BLaER1 (cell line): ENCODE measurements around the gene FTO.

Source experiments
- H3K27ac ChIP-seq: shearing (Covaris generic); formaldehyde crosslinking; 2 replicates; pipeline ENCODE4 v1.8.1; 2022
- H3K27me3 ChIP-seq: shearing (Covaris generic); formaldehyde crosslinking; 2 replicates; pipeline ENCODE4 v1.8.1; 2022
- H3K36me3 ChIP-seq: shearing (Covaris generic); formaldehyde crosslinking; 2 replicates; pipeline ENCODE4 v1.8.1; 2022
- H3K4me1 ChIP-seq: shearing (Covaris generic); formaldehyde crosslinking; 2 replicates; pipeline ENCODE4 v1.8.1; 2022
- H3K4me2 ChIP-seq: shearing (Covaris generic); formaldehyde crosslinking; 2 replicates; pipeline ENCODE4 v1.8.1; 2022
- H3K4me3 ChIP-seq: shearing (Covaris generic); formaldehyde crosslinking; 2 replicates; pipeline ENCODE4 v1.8.1; 2022
- H3K9ac ChIP-seq: shearing (Covaris generic); formaldehyde crosslinking; 2 replicates; pipeline ENCODE4 v1.8.1; 2022
- H3K9me3 ChIP-seq: shearing (Covaris generic); formaldehyde crosslinking; 2 replicates; pipeline ENCODE4 v1.8.1; 2022
- H4K20me1 ChIP-seq: shearing (Covaris generic); formaldehyde crosslinking; 2 replicates; pipeline ENCODE4 v1.8.1; 2022
- Cebpa-rat ChIP-seq: shearing (Covaris generic); IDR thresholded peaks from 2 replicates; pipeline ENCODE4 v1.8.1; 2022

The FTO gene

DNA sequence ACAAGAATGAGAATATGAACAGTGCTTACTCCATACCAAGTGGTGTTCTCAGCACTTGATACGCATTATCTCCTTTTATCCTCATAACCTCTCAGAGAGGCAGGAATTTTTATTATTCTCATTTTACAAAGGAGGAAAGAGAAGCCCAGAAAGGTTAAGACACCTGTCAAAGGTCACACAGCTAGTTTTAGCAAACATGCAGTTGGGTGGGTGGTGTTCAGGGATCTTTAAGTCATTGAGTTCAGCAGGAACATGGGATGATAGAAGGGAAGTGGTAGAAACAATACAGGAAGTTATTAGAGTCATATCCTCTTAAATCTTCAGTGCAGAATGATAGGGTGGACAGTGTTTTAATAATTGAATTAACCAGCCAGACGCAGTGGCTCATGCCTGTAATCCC is 487.2 kb downstream of the FTO start:
- Histone ChIP-seq H4K20me1 (no peaks in the 10 kb centered on the region), H3K4me3 (no peak overlapping the region), H3K4me1 (no peaks in the 10 kb centered on the region), H3K27ac (no peak overlapping the region), H3K27me3 (no peaks in the 10 kb centered on the region), H3K9me3 (peaks cover 10% of the 10 kb centered on the region), H3K9ac (no peak overlapping the region), H3K36me3 (no peaks in the 10 kb centered on the region), H3K4me2 (no peak overlapping the region)
- no peak for TF ChIP-seq Cebpa-rat

DNA sequence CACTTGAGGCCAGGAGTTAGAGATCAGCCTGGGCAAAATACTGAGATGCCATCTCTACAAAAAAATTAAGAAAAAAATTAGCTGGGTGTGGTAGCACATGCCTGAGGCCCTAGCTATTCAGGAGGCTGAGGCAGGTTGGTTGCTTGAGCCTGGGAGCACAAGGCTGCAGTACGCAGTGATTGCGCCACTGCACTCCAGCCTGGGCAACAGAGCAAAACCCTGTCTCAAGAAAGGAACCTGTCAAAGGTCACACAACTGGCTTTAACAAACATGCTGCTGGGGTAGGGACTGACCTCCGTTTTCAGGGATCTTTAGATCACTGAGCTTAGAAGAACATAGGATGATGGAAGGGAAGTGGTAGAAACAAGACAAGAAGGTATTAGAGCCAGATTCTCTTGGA is 487.6 kb downstream of the FTO start:
- no peak for TF ChIP-seq Cebpa-rat

GRCh38 chr16:54193013-54193664 is 489.2 kb downstream of the FTO start:
- no peak for TF ChIP-seq Cebpa-rat
- no peaks in the 10 kb centered on the region for H4K20me1 ChIP-seq
- no peak overlapping the region for H3K9ac ChIP-seq
- no peak overlapping the region for H3K4me3 ChIP-seq
- H3K9me3 ChIP-seq = peaks cover 10% of the 10 kb centered on the region
- no peak overlapping the region for H3K27ac ChIP-seq
- no peaks in the 10 kb centered on the region for H3K36me3 ChIP-seq
- H3K27me3 ChIP-seq = no peaks in the 10 kb centered on the region
- no peaks in the 10 kb centered on the region for H3K4me1 ChIP-seq
- no peak overlapping the region for H3K4me2 ChIP-seq

More for the DNA sequence above, 487.6 kb downstream of the FTO start:
- peaks cover 10% of the 10 kb centered on the region for H3K9me3 ChIP-seq
- no peak overlapping the region for H3K4me3 ChIP-seq
- H3K27me3 ChIP-seq = no peaks in the 10 kb centered on the region
- no peaks in the 10 kb centered on the region for H3K36me3 ChIP-seq
- no peak overlapping the region for H3K4me2 ChIP-seq
- H3K4me1 ChIP-seq = no peaks in the 10 kb centered on the region
- H3K27ac ChIP-seq = no peak overlapping the region
- H3K9ac ChIP-seq = no peak overlapping the region
- H4K20me1 ChIP-seq = no peaks in the 10 kb centered on the region

DNA sequence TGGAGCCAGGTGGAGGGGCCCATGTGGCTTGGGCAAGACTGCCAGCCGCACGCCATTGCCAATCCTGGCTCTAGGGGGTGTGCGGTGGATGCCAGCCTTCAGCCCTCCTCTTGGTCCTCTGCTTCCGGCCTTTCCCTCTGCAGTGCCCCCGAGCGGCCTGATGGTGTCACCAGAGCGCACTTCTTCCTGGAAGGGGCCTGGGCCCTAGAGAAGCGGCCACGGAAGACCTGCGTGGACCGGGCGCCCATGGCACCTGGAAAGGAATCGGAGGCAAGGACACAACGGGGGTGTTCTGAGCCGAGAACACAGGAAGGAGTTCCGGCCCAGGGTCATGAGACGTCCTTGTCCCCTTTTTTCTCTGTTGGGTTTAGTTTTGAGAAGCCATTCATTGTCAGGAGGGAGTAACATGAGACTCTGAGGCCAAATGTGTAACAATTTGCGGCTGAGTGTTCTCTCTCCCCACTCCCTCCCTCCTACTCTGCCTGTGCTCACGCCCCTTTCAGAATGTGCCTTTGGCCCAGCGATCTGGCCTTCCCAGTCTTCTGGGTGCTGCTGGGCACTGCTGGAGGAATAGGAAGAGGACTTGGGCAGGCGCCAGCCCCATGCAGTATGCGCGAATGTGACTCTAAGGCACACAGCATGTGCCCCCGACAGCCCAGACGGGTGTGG is 489.8 kb downstream of the FTO start:
- Histone ChIP-seq H3K4me3 (no peak overlapping the region), H3K9ac (no peak overlapping the region), H3K9me3 (peaks cover 10% of the 10 kb centered on the region), H3K36me3 (no peaks in the 10 kb centered on the region), H3K4me2 (no peak overlapping the region), H3K4me1 (no peaks in the 10 kb centered on the region), H3K27ac (no peak overlapping the region), H4K20me1 (no peaks in the 10 kb centered on the region), H3K27me3 (no peaks in the 10 kb centered on the region)
- TF ChIP-seq Cebpa-rat = no peak

- peaks cover 10% of the 10 kb centered on the region for H3K9me3 ChIP-seq
- no peaks in the 10 kb centered on the region for H3K36me3 ChIP-seq
- H3K27me3 ChIP-seq = no peaks in the 10 kb centered on the region
- H3K27ac ChIP-seq = no peak overlapping the region
- H3K9ac ChIP-seq = no peak overlapping the region
- no peak overlapping the region for H3K4me3 ChIP-seq
- no peak overlapping the region for H3K4me2 ChIP-seq
- no peaks in the 10 kb centered on the region for H4K20me1 ChIP-seq
- no peak for TF ChIP-seq Cebpa-rat
- no peaks in the 10 kb centered on the region for H3K4me1 ChIP-seq
These were observed 490.4 kb downstream of the FTO start for GRCh38 chr16:54194334-54194743.

- TF ChIP-seq Cebpa-rat = no peak
- Histone ChIP-seq H3K9me3 (peaks cover 4% of the 10 kb centered on the region; the same call in 1 of the 2 replicates), H3K4me1 (no peaks in the 10 kb centered on the region), H3K27me3 (no peaks in the 10 kb centered on the region), H4K20me1 (no peaks in the 10 kb centered on the region), H3K4me2 (no peak overlapping the region), H3K9ac (no peak overlapping the region), H3K27ac (no peak overlapping the region), H3K36me3 (no peaks in the 10 kb centered on the region), H3K4me3 (no peak overlapping the region)
These were observed 493.8 kb downstream of the FTO start for GRCh38 chr16:54197758-54198157.

GRCh38 chr16:54199487-54200160 is 495.7 kb downstream of the FTO start:
- no peaks in the 10 kb centered on the region for H3K36me3 ChIP-seq
- no peaks in the 10 kb centered on the region for H4K20me1 ChIP-seq
- no peak overlapping the region for H3K4me3 ChIP-seq
- H3K4me1 ChIP-seq = no peaks in the 10 kb centered on the region
- no peak overlapping the region for H3K9ac ChIP-seq
- no peak for TF ChIP-seq Cebpa-rat
- no peaks in the 10 kb centered on the region for H3K27me3 ChIP-seq
- no peak overlapping the region for H3K4me2 ChIP-seq
- H3K27ac ChIP-seq = no peak overlapping the region
- H3K9me3 ChIP-seq = no peaks in the 10 kb centered on the region

- Histone ChIP-seq H3K36me3 (no peaks in the 10 kb centered on the region), H3K9ac (no peak overlapping the region), H3K27ac (no peak overlapping the region), H3K4me1 (no peaks in the 10 kb centered on the region), H3K9me3 (no peaks in the 10 kb centered on the region), H3K4me3 (no peak overlapping the region), H3K27me3 (no peaks in the 10 kb centered on the region), H3K4me2 (no peak overlapping the region), H4K20me1 (no peaks in the 10 kb centered on the region)
- TF ChIP-seq Cebpa-rat = no peak
These were observed 496.2 kb downstream of the FTO start for GRCh38 chr16:54200161-54200534.

GRCh38 chr16:54200720-54201119 is 496.8 kb downstream of the FTO start:
- no peak for TF ChIP-seq Cebpa-rat
- Histone ChIP-seq H3K4me2 (no peak overlapping the region), H3K36me3 (no peaks in the 10 kb centered on the region), H3K27ac (no peak overlapping the region), H3K27me3 (no peaks in the 10 kb centered on the region), H3K4me1 (no peaks in the 10 kb centered on the region), H3K9ac (no peak overlapping the region), H4K20me1 (no peaks in the 10 kb centered on the region), H3K4me3 (no peak overlapping the region), H3K9me3 (no peaks in the 10 kb centered on the region)

DNA sequence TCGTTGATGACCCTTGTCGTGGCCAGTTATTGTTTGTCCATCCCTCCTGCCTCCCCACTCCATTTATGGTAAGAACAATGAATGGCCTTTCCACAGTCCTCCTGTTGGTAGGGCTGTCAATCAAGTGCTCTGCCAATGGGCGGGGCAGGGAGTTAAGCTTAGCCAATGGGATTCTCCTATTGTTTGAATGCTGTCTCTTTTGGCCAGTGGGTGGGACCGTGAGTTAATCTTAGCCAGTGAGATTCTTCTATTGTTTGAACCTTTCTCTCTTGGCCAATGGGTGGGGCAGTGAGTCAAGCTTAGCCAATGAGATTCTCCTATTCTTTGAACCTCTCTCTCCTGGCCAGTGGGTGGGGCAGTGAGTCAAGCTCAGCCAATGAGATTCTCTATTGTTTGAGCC is 497.2 kb downstream of the FTO start:
- Histone ChIP-seq H3K9ac (no peak overlapping the region), H3K4me1 (no peaks in the 10 kb centered on the region), H3K27ac (no peak overlapping the region), H3K9me3 (no peaks in the 10 kb centered on the region), H4K20me1 (no peaks in the 10 kb centered on the region), H3K27me3 (no peaks in the 10 kb centered on the region), H3K4me2 (no peak overlapping the region), H3K36me3 (no peaks in the 10 kb centered on the region), H3K4me3 (no peak overlapping the region)
- no peak for TF ChIP-seq Cebpa-rat
